ENCODE data around the gene UBFD1.
A peak's percentile ranks its signal among the peaks of the same experiment; 100 is the strongest.
"Not testable (repeated sequence)": the region's sequence is repeated elsewhere in the genome, so short reads cannot be mapped to it uniquely, and the experiment has no call there.

The UBFD1 gene

GRCh38 chr16:23567602-23568001 lies 10.1 kb downstream of the UBFD1 start:
- DNase-seq (ENCODE audit: low spot score): no peak

DNA sequence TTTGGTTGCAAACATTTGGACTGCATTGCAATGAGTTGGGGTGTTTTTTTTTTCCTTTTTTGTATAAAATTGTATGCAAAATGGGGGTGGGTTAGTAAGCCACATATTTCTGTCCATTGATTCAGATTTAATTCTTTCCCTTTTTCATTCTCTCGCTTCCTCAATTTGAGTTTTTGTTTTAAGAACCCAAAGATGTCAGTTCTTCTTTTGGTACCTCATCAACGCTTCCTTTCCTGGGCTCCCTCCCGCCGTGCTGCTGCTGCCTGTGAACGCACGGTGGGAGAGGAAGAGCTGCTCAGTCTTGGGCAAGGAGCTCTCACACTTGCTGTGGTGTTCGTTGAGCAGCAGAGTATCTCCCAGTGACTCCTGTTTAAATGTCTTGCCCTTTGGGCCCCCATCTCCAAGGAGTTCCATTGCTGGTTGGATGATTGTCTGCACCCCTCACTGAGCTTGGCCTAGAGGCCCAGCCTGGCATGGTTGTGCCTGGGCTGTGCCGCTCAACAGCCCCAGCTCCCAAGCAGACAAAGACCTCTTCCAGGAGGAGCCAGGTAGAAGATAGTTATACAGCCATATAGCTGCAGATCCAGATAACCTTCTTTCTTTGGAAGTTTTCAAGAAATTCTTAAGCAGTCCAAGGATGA lies 13.6 kb downstream of the UBFD1 start:
- DNase-seq (ENCODE audit: low spot score): no peak

DNA sequence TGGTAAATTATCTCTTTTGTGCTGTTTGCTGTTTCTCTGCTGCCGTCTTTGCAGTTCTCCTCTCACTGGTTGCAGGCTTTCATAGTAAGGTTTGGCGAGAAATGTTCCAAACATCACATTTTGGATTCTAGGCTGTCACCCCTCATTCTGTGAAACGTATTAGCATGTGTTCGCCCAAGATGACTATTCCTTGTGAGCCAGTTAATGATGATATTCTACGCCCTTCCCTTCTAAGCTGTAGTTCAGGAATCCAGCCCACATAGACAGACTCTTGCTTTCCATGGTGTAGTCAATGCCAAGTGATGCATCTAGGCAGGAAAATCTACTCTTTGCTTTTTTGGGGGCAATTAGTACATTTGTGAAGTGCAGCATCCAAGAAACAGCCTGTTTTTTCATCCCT lies 14.4 kb downstream of the UBFD1 start:
- no peak for DNase-seq (ENCODE audit: low spot score)

DNA sequence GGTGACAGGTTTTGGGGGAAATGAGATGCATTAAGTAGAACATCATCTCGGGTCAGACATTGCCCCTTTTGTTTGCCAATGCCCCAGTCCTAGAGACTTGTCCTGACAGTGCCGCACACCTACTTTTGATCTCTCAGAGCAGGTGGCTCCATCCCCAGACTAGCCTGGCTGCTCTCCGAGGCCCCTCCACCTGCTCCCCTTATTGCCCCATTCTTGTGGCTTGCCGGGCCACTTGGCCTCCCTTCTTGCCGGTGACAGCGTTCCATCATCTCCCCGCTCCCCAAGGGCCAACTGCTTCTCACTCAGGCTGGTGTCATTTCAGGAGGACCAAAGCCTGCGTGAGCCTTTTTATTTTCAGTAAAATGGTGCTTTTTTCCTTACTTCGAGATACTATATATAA lies 14.9 kb downstream of the UBFD1 start:
- no peak for DNase-seq (ENCODE audit: low spot score)

GRCh38 chr16:23573817-23574216 lies 16.3 kb downstream of the UBFD1 start:
- no peak for DNase-seq (ENCODE audit: low spot score)

- DNase-seq (ENCODE audit: low spot score): peak; percentile 26
Observed at GRCh38 chr16:23575834-23576233, 18.3 kb downstream of the UBFD1 start.

DNA sequence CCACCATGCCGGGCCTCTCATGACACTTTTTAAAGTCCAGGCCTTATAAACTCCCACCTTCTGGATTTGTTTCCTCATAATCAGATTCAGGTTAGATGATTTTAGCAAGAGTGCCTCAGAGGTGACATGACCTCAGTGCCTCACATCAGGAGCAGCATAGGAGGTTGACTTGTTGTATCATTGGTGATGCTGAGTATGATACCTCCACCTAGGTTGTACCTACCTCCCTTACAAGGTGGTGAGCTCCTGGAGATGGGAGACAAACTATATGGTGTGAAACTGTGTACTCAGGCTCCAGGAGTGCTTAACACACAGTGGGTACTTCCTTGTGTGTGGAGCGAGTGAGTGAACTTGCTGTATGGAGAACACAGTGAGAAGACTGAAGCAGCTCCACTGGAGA lies 20.0 kb downstream of the UBFD1 start:
- DNase-seq (ENCODE audit: low spot score): no peak

GRCh38 chr16:23578101-23578830 lies 20.7 kb downstream of the UBFD1 start:
- no peak for DNase-seq (ENCODE audit: low spot score)

DNA sequence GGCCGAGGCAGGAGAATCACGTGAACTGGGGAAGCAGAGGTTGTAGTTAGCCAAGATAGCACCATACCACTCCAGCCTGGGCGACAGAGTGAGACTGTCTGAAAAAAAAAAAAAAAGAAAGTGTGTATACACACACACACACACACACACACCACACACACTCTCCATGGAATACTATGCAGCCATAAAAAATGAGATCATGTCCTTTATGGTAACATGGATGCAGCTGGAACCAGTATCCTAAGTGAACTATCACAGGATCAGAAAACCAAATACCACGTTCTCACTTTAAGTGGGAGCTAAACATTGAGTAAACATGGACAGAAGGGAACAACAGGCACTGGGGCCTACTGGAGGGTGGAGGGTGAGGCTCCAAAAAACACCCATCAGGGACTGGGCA lies 21.8 kb downstream of the UBFD1 start:
- no peak for DNase-seq (ENCODE audit: low spot score)

DNA sequence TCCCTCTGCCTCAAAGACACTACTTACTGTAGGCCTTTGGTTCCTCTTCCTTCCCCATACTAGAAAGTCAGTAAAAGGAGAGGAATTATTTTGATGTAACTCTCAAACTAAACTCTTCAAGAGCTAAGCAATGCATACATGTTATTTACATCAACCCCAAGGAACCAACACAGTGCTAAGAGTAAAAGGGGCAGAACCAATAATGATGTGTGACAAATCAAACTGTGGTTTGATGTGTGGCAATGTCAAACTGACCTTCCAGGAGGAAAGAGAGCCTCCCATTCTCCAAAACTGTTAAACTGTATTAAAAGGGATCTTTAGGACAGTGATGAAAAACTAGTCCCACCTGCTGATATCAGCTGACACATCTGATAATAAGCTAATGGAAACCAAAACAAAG lies 22.9 kb downstream of the UBFD1 start:
- DNase-seq (ENCODE audit: low spot score): no peak

GRCh38 chr16:23581764-23582163 lies 24.2 kb downstream of the UBFD1 start:
- DNase-seq (ENCODE audit: low spot score): no peak

DNA sequence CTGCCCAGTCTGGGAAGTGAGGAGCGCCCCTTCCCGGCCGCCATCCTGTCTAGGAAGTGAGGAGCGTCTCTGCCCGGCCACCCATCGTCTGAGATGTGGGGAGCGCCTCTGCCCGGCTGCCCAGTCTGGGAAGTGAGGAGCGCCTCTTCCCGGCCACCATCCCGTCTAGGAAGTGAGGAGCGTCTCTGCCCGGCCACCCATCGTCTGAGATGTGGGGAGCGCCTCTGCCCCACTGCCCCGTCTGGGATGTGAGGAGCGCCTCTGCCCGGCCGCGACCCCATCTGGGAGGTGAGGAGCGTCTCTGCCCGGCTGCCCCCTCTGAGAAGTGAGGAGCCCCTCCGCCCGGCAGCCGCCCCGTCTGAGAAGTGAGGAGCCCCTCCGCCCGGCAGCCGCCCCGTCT lies 25.7 kb downstream of the UBFD1 start:
- DNase-seq (ENCODE audit: low spot score): not testable (repeated sequence)

GRCh38 chr16:23584186-23585076 lies 26.9 kb downstream of the UBFD1 start:
- no peak for DNase-seq (ENCODE audit: low spot score)

DNA sequence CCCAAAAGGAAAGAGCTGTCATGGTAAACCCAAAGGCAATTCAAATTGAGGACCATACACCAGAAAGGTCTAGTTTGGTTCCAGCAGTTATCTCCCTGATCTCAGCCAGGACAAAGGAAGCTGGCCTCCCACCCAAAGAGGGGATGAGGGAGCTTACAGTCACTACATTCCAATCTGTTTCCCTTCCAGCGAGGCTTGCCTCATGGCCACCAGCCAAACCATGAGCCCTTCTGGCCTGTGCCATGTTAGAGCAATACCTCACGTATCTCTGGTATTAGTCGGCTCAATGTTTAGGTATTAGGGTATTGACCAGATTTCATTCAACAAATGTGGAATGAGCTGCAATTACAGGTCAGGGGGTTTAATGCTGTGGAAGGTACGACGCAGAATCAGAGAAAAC lies 30.2 kb downstream of the UBFD1 start:
- DNase-seq (ENCODE audit: low spot score): no peak

DNA sequence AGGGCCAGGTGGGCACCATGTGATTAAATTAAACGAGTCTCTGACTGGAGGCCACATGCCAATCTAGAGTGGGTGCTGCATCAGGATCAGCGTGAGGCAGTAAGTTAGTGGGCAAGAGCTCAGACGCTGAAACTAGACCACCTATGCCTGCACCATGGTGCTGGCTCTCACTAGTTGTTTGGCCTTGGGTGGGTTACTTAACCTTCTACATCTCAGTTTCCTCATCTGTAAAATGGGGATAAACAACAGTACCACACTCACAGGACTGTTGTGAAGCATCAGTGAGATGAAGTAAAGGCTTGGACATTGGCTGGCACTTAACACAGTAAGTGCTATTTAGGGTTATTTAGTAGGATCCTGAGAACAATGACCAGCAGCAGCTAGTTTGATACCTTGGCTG lies 32.7 kb downstream of the UBFD1 start:
- DNase-seq (ENCODE audit: low spot score): no peak

DNA sequence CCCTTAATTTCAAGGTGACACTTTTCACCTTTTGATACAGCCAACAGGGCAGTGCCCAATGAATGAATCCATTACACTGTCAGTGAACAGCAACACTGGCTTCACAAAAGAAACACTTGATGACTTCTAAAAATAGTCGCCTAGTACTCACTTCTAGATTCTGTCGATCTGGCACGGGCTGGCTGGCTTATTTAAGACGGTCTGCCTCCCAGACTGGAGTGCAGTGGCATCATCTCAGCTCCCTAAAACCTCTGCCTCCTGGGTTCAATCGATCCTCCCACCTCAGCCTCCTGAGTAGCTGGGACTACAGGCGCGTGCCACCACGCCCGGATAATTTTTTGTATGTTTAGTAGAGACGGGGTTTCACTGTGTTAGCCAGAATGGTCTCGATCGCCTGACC lies 36.7 kb downstream of the UBFD1 start:
- no peak for DNase-seq (ENCODE audit: low spot score)

- DNase-seq (ENCODE audit: low spot score): peak; percentile 25
Observed at GRCh38 chr16:23595246-23595950, 37.9 kb downstream of the UBFD1 start.

DNA sequence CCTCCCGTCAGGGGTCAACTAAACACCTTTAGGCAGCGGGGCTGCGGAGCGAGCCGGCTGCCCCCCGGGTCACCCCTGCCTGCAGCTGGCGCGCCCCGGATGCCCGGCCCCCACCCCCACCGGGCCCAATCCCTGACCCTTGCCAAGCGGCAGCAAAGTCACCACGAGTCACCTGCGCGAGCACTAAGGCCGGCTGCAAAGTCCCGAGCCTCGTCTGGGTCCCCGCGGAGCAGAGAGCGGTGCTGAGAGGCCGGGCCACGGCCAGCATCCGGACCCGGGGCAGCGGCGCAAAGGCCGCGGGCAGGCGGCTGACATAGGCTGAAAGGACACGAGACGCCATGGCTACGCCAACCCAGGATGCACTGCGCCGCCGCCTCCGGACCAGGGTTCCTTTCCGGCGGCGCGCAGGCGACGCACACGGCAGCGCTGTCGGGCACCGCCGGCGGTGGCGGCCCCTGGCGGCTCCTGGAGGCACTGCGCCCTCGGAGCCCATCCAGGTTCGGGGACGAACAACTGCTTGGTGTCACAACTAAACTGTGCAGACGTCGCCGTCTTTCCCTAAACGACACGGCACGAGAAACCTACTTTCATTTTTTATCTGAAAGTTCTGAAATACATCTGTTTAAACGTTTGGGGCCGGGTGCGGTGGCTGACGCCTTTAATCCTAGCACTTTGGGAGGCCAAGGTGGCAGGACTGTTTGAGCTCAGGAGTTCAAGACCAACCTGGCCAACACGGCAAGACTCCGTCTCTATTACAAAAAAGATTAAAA lies 38.6 kb downstream of the UBFD1 start, which contains the start of gene NDUFAB1:
Gene NDUFAB1 (minus strand): TSS at position 366 of the 770 bp plus-strand sequence. CDS start 26 bp downstream, at position 340.
- DNase-seq (ENCODE audit: low spot score): peak; percentile 89

- DNase-seq (ENCODE audit: low spot score): peak; percentile 83
Observed at GRCh38 chr16:23597003-23597756, 39.7 kb downstream of the UBFD1 start.

- DNase-seq (ENCODE audit: low spot score): no peak
Observed at GRCh38 chr16:23607726-23608125, 50.2 kb downstream of the UBFD1 start.

DNA sequence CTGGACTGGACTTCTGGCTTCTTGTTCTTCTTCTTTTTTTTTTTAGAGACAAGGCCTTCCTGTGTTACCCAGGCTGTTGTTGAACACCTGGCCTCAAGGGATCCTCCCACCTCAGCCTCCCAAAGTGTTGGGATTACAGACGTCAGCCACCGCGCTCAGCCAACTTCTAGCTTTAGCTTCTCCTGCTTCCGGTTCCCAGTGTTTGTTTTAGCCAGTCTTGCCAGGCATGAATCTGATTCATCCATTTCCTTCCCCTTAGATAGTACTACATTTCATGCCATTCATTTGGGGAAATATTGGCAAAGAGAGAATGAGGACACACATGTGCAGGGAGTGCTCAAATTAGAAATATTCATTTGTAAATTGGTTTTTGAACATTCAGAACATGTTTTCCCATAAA lies 50.7 kb downstream of the UBFD1 start:
- no peak for DNase-seq (ENCODE audit: low spot score)
